A204.1 (cell line): ENCODE results near the gene RNF4.
"Not testable (repeated sequence)": the region's sequence is repeated elsewhere in the genome, so short reads cannot be mapped to it uniquely, and the experiment has no call there.

Experiments used
- FAIRE-seq: peaks from 2 replicates; lab custom pipeline; 2012; peaks lifted over from hg19 to GRCh38; lab: Jason Lieb, UNC

RNF4 gene

GRCh38 chr4:2468456-2469191, at the start of gene RNF4:
TSS of gene RNF4 (plus strand) at chr4:2469106. CDS start at chr4:2490494, 21,388 bp downstream.
- FAIRE-seq = peak; percentile 86

- no peak for FAIRE-seq
Observed at GRCh38 chr4:2419814-2420213, 49.1 kb upstream of the RNF4 start.

- no peak for FAIRE-seq
Observed at GRCh38 chr4:2421928-2422327, 47.0 kb upstream of the RNF4 start.

- no peak for FAIRE-seq
Observed at GRCh38 chr4:2423066-2423465, 45.8 kb upstream of the RNF4 start.

- no peak for FAIRE-seq
Observed at GRCh38 chr4:2423695-2424094, 45.2 kb upstream of the RNF4 start.

- no peak for FAIRE-seq
Observed at GRCh38 chr4:2424581-2424980, 44.3 kb upstream of the RNF4 start.

- FAIRE-seq = no peak
Observed at GRCh38 chr4:2425386-2426068, 43.4 kb upstream of the RNF4 start.

GRCh38 chr4:2426069-2426397, 42.9 kb upstream of the RNF4 start:
- FAIRE-seq = no peak

- no peak for FAIRE-seq
Observed at GRCh38 chr4:2426711-2427275, 42.1 kb upstream of the RNF4 start.

- FAIRE-seq = no peak
Observed at GRCh38 chr4:2427383-2428334, 41.2 kb upstream of the RNF4 start.

- FAIRE-seq = no peak
Observed at GRCh38 chr4:2428496-2429213, 40.3 kb upstream of the RNF4 start.

GRCh38 chr4:2429945-2430757, 38.8 kb upstream of the RNF4 start:
- not testable (repeated sequence) for FAIRE-seq

GRCh38 chr4:2432004-2432403, 36.9 kb upstream of the RNF4 start:
- FAIRE-seq = no peak

GRCh38 chr4:2432991-2433530, 35.8 kb upstream of the RNF4 start:
- FAIRE-seq = no peak

GRCh38 chr4:2433609-2434350, 35.1 kb upstream of the RNF4 start:
- FAIRE-seq = no peak

GRCh38 chr4:2434420-2434819, 34.5 kb upstream of the RNF4 start:
- no peak for FAIRE-seq

- no peak for FAIRE-seq
Observed at GRCh38 chr4:2436301-2436700, 32.6 kb upstream of the RNF4 start.

- no peak for FAIRE-seq
Observed at GRCh38 chr4:2436761-2437474, 32.0 kb upstream of the RNF4 start.

- no peak for FAIRE-seq
Observed at GRCh38 chr4:2437475-2438215, 31.3 kb upstream of the RNF4 start.
